Panc1 (cell line): ENCODE data around the gene FAM78A. TPM values are rescaled to one million over a fixed set of nuclear protein-coding genes. Genes with fewer than 3 reads are reported as not detected.
"Not testable (repeated sequence)": the region's sequence is repeated elsewhere in the genome, so short reads cannot be mapped to it uniquely, and the experiment has no call there.

ENCODE experiments used
- ATAC-seq: fragments of 200-7000 bp; cut with Tn5 transposase; 2 replicates; pipeline ENCODE4 v1.9.1; 2020; ENCODE audit warnings: mild to moderate bottlenecking, moderate library complexity
- BruUV-seq: library from RNA; stranded (reverse); fragments of 400-500 nt; replicated peaks from 2 replicates; lab custom pipeline; 2021; lab: Mats Ljungman, UMichigan
- CTCF ChIA-PET: fragments of 300-600 bp; sonication (Branson Sonifier 250); formaldehyde crosslinking; loops from one replicate; lab custom pipeline; 2022; ENCODE audit warnings: antibody characterized with exemption; lab: Charles Lee
- POLR2A ChIA-PET: fragments of 300-600 bp; sonication (Branson Sonifier 250); formaldehyde crosslinking; loops from one replicate; lab custom pipeline; 2022; ENCODE audit warnings: antibody characterized with exemption; lab: Charles Lee
- DNase-seq: peaks from one replicate; pipeline ENCODE4 v3.0.0-alpha.2; 2010; ENCODE audit warnings: low read depth, low spot score
- H3K27ac ChIP-seq: 2 replicates; pipeline ENCODE4 v1.5.1; 2011; ENCODE audit warnings: mild to moderate bottlenecking, low read length, inconsistent platforms
- H3K27me3 ChIP-seq: fragments of 200-500 bp; sonication (Bioruptor generic); 2 replicates; pipeline ENCODE4 v1.6.0; 2014; ENCODE audit warnings: low read length, inconsistent platforms; ENCODE audit not compliant: control insufficient read depth, insufficient read depth
- H3K36me3 ChIP-seq: fragments of 200-500 bp; sonication (Bioruptor generic); 2 replicates; pipeline ENCODE4 v1.5.1; 2014; ENCODE audit warnings: inconsistent platforms, mild to moderate bottlenecking, low read length, moderate library complexity; ENCODE audit not compliant: control insufficient read depth, insufficient read depth
- H3K4me1 ChIP-seq: 2 replicates; pipeline ENCODE4 v1.5.1; 2011; ENCODE audit warnings: inconsistent platforms, mild to moderate bottlenecking, low read length, moderate library complexity; ENCODE audit not compliant: control insufficient read depth, insufficient read depth
- H3K4me3 ChIP-seq, 2 experiments: 2 replicates each; pipeline ENCODE4 v1.5.1; 2011 to 2012; ENCODE audit warnings: low read depth in 2 of 2, low read length in 2 of 2, mild to moderate bottlenecking in 2 of 2, inconsistent platforms in 1 of 2, moderate library complexity in 1 of 2
- H3K9me3 ChIP-seq: fragments of 200-500 bp; sonication (Bioruptor generic); 2 replicates; pipeline ENCODE4 v1.5.1; 2014; ENCODE audit warnings: low read depth, mild to moderate bottlenecking, inconsistent platforms, low read length, moderate library complexity; ENCODE audit not compliant: control insufficient read depth, insufficient read depth
- CTCF ChIP-seq: fragments of 450-650 bp; IDR thresholded peaks from 2 replicates; pipeline ENCODE4 v1.5.1; 2017; ENCODE audit warnings: mild to moderate bottlenecking
- POLR2AphosphoS5 ChIP-seq: IDR thresholded peaks from 2 replicates; pipeline ENCODE4 v1.6.1; 2012; ENCODE audit warnings: mild to moderate bottlenecking, low read depth, low read length, moderate library complexity
- SIN3A ChIP-seq: IDR thresholded peaks from 2 replicates; pipeline ENCODE4 v1.6.1; 2012; ENCODE audit warnings: low read depth, mild to moderate bottlenecking, low read length, moderate library complexity, borderline replicate concordance; ENCODE audit not compliant: insufficient read depth
- TCF7L2 ChIP-seq: IDR thresholded peaks from 2 replicates; pipeline ENCODE4 v1.6.1; 2011; ENCODE audit warnings: mild to moderate bottlenecking, low read depth, low read length, inconsistent platforms
- in situ Hi-C: cut with HindIII; loops from 2 replicates; pipeline ENCODE4 v1.10.0; 2016; ENCODE audit warnings: low sequenced_read_pairs, low pct_unique_long_range_greater_than_20kb
- intact Hi-C: fragments of 100-400 bp; cut with micrococcal nuclease; formaldehyde crosslinking; loops from one replicate; pipeline ENCODE4 v1.10.0; 2022; ENCODE audit not compliant: unreplicated experiment
- total RNA-seq: library from RNA; stranded (reverse); gene quantifications from one replicate; pipeline ENCODE4 v1.2.1, GENCODE V29; 2021; ENCODE audit not compliant: unreplicated experiment
- TF ChIP-seq, protein P1 (sequence below), 2 experiments: IDR thresholded peaks; 2 replicates each; pipeline ENCODE4 v1.6.1; 2011 to 2012; ENCODE audit warnings: low read depth in 2 of 2, control low read depth in 1 of 2, low read length in 1 of 2, mild to moderate bottlenecking in 1 of 2, moderate library complexity in 1 of 2; ENCODE audit not compliant: insufficient read depth in 1 of 2

Gene FAM78A
- total RNA-seq, 1 experiment from 2014 or later: 0.59 TPM

GRCh38 chr9:131263701-131264100, 12.6 kb downstream of the FAM78A start:
- H3K36me3 ChIP-seq: no peaks in the 10 kb centered on the region
- no peak for DNase-seq
- H3K27ac ChIP-seq: no peak overlapping the region
- no peaks in the 10 kb centered on the region for H3K9me3 ChIP-seq
- no peak for ATAC-seq
- no peak for TF ChIP-seq CTCF
- in situ Hi-C loops (no loop called here), intact Hi-C loops (no loop called here)
- H3K4me3 ChIP-seq: no peak overlapping the region
- CTCF ChIA-PET: no interaction called here
- no TSS peak for BruUV-seq
- no peaks in the 10 kb centered on the region for H3K4me1 ChIP-seq
- POLR2A ChIA-PET: no interaction called here
- H3K27me3 ChIP-seq: no peaks in the 10 kb centered on the region

DNA sequence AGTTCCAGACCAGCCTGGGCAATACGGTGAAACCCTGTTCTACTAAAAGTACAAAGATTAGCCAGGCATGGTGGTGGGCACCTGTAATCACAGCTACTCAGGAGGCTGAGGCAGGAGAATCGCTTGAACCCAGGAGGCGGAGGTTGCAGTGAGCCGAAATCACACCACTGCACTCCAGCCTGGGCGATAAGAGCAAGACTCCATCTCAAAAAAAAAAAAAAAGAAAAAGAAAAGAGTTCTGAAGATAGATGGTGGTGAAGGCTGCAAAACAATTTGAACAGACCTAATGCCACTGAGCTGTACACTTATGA, 13.3 kb downstream of the FAM78A start:
- POLR2A ChIA-PET, intact Hi-C loops, ATAC-seq, H3K27ac ChIP-seq, H3K4me1 ChIP-seq, CTCF ChIA-PET, H3K9me3 ChIP-seq, H3K27me3 ChIP-seq, in situ Hi-C loops, H3K4me3 ChIP-seq, BruUV-seq, DNase-seq, H3K36me3 ChIP-seq: not testable (repeated sequence)

DNA sequence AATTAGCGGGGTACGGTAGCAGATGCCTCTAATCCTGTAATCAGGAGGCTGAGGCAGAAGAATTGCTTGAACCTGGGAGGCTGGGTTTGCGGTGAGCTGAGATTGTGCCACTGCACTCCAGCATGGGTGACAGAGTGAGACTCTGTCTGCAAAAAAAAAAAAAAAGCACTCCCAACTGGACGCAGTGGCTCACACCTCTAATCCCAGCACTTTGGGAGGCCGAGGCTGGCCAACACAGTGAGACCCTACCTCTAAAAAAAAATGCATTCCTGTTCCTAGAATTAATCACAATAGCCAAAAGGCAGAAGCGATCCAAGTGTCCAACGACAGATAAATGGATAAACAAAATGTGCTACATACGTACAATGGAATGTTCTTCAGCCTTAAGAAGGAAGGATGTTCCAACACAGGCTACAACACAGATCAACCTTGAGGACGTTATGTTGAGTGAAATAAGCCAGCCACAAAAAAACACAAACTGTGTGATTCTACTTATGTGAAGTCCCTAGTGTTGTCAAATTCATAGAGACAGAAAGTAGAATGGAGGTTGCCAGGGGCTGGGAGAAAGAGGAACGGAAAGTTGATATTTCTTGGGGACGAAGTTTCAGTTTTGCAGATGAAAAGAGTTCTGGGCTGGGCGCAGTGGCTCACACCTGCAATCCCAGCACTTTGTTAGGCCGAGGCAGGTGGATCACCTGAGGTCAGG, 13.8 kb downstream of the FAM78A start:
- TF ChIP-seq, protein P1, sequence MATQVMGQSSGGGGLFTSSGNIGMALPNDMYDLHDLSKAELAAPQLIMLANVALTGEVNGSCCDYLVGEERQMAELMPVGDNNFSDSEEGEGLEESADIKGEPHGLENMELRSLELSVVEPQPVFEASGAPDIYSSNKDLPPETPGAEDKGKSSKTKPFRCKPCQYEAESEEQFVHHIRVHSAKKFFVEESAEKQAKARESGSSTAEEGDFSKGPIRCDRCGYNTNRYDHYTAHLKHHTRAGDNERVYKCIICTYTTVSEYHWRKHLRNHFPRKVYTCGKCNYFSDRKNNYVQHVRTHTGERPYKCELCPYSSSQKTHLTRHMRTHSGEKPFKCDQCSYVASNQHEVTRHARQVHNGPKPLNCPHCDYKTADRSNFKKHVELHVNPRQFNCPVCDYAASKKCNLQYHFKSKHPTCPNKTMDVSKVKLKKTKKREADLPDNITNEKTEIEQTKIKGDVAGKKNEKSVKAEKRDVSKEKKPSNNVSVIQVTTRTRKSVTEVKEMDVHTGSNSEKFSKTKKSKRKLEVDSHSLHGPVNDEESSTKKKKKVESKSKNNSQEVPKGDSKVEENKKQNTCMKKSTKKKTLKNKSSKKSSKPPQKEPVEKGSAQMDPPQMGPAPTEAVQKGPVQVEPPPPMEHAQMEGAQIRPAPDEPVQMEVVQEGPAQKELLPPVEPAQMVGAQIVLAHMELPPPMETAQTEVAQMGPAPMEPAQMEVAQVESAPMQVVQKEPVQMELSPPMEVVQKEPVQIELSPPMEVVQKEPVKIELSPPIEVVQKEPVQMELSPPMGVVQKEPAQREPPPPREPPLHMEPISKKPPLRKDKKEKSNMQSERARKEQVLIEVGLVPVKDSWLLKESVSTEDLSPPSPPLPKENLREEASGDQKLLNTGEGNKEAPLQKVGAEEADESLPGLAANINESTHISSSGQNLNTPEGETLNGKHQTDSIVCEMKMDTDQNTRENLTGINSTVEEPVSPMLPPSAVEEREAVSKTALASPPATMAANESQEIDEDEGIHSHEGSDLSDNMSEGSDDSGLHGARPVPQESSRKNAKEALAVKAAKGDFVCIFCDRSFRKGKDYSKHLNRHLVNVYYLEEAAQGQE (IDR thresholded peaks at IDR 0.05; ENCODE audit: insufficient read depth in 1 of 2, low read depth in 2 of 2, low read length in 1 of 2): no peak
- TF ChIP-seq POLR2AphosphoS5: no peak
- TF ChIP-seq SIN3A: no peak
- TF ChIP-seq TCF7L2: no peak
- no peak for TF ChIP-seq CTCF

More for the DNA sequence above, 13.8 kb downstream of the FAM78A start:
- H3K9me3 ChIP-seq: no peaks in the 10 kb centered on the region
- no TSS peak for BruUV-seq
- POLR2A ChIA-PET: no interaction called here
- H3K36me3 ChIP-seq: no peaks in the 10 kb centered on the region
- intact Hi-C loops (no loop called here), in situ Hi-C loops (no loop called here)
- CTCF ChIA-PET: no interaction called here
- no peaks in the 10 kb centered on the region for H3K27me3 ChIP-seq
- H3K4me3 ChIP-seq: no peak overlapping the region
- no peak for DNase-seq
- no peak overlapping the region for H3K27ac ChIP-seq
- no peaks in the 10 kb centered on the region for H3K4me1 ChIP-seq
- no peak for ATAC-seq
